Epithelial cell of prostate (primary cell): ENCODE measurements around the gene MYO16.

ENCODE experiments used
- DNase-seq: peaks from one replicate; pipeline ENCODE4 v3.0.0-alpha.2; 2011; ENCODE audit warnings: low read depth, low spot score
- H3K27ac ChIP-seq: fragments of 450-650 bp; 2 replicates; pipeline ENCODE4 v1.5.1; 2017; ENCODE audit warnings: mild to moderate bottlenecking

MYO16 gene

DNA sequence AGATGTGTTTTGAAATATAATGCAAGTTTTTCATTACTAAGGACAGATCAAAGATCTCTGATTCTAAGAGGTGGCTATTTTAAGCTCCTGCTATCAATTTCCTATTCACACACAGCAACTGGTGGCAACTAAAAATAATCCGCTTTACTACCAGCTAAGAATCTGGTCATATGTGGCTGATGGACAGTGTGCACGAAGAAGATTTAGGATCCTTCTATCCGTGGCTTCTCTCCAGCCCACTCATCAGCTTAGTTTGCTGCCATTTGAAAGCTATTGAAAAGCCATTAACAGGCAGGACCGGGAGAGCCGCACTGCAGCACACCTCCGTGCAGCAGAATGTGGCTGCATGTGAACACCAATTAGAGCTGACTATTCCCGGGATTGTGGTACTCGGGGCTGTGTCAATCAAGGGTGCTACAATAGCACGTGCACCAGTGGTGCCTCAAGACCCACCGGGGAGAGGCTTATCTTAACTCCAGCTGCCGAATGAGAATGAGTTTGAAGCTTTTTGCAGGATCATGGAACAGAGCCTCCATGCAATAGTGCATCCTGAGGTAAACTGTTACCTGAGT is at the start of gene MYO16:
MYO16 (plus strand) TSS at position 431 of the 572 bp plus-strand sequence. CDS start 234 bp downstream, outside the sequence.
- no peak for DNase-seq
- H3K27ac ChIP-seq, result no peak within 1 kb of the TSS

DNA sequence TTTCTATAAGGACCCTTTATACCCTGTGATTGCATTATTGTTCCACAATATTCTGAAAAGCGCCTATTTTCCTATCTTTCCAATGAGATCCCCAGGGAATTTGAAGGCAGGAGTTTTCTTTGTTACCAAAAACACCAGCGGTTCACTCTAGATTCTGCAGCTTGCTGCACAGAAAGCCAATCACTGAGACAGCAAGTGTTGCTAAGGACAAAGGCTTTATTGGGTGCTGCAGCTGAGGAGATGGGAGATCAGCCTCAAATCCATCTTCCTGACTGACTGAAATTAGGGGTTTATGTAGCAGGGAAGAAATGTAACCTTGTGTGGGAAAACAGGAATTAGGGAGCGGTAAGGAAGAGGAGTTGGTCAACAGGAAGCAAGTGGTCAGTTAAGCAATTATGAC is 42.6 kb upstream of the MYO16 start:
- no peak for DNase-seq
- H3K27ac ChIP-seq, result no peak overlapping the region

DNA sequence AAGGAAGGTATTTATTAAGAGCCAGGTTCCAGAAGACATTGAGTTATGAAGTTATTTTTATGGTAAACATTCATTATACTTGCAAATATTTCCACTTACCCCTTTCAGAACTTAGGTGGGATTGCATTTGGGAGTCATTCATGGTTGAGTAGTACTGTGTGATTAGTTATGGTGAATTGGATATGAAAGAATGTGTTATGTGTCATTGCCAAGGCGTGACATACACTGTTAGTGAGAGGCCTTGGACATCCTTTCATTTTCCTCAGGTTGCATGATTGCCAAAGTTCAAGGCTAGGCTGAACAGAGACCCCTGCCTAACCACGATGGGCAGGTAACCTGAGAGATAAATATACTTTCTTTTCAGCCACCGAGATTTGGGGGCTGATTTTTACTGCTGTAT is 40.9 kb upstream of the MYO16 start:
- no peak overlapping the region for H3K27ac ChIP-seq
- no peak for DNase-seq

DNA sequence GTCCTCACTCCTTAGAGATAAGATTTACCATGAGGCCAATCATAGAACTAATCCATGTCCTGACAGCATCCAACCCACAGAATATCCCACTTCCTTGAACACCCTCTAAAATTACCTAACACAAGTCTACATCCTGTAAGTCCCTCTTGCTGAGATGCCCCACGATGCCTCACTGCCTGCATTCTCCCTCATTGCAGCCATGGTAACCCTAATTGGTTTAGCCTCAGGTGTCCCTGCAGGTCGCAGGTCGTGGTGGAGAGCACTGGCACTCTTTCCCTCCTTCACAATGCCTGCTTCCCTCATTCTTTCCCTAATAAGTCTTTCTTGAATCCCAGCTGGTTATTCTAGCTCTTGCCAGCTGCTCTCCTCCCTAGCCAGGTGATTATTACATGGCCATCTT is 35.3 kb upstream of the MYO16 start:
- DNase-seq, result no peak
- no peak overlapping the region for H3K27ac ChIP-seq

DNA sequence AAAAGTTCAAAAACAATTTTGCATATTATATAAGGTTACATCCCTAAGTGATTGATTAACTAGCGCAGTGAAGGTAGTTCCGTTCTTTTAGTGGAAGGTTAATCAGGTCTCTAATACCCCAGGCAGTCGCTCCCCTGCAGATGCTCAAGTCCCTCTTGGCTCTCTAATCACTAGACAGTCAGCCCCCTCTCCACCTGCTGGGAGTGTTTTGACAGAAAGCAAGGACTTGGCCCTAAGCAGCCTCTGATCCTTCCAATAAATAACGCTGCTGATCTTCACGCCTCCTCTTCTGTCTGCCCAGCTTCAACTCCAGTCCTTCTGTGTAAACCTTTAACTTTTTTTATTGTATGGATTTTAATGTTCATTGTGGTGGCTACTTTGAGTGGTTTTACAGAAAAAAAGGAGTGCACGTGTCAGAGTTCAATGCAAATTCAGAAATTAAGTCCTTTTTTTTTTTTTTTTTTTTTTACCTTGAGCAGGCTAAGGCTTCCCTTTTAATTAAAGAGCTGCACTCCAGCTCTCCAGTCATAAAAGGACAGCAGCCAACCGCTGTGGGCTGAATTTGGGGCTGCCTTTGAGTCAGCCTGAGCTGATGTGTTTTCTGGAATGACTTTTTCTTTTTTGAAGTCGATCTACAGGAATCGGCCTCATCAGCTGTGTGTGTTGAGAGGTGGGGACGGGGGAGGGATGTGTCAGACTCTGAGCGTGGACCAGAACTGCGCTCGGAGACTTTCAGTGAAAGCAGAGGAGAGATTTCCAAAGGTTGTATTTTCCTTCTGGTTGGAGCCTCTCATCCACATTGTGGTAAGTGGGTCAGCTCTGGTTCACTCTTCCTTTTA is 33.8 kb upstream of the MYO16 start:
- DNase-seq, result no peak
- no peak overlapping the region for H3K27ac ChIP-seq

DNA sequence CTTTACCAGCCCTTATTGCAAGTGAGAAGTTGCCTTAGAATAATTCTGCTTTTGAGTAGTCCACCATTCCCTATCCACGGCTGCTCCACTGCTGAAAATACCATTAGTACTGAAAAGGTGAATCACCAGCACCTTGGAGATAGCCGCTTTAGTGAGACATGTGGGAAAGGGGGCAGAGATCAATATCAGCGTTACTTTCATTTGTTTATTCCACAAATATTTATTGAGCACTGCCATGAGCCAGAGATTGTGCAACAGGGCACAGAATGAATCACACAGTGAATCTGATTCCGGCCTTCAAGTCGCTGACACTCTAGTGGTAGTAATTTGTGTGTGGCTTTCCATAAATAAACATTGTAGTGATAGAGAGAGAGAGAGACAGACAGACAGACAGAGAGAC is 31.5 kb upstream of the MYO16 start:
- DNase-seq, result no peak
- H3K27ac ChIP-seq, result no peak overlapping the region

DNA sequence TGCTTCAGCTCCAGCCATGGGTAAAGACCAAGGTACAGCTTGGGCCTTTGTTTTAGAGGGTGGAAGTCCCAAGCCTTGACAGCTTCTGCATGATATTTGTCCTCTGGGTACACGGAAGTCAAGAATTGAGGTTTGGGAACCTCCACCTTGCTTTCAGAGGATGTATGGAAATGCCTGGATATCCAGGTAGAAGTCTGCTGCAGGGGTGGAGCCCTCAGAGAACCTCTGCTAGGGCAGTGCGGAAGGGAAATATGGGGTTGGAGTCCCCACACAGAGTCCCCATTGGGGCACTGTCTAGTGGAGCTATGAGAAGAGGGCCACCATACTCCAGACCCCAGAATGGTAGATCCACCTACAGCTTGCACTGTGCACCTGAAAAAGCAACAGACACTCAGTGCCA is 23.0 kb upstream of the MYO16 start:
- no peak for DNase-seq
- H3K27ac ChIP-seq, result no peak overlapping the region

DNA sequence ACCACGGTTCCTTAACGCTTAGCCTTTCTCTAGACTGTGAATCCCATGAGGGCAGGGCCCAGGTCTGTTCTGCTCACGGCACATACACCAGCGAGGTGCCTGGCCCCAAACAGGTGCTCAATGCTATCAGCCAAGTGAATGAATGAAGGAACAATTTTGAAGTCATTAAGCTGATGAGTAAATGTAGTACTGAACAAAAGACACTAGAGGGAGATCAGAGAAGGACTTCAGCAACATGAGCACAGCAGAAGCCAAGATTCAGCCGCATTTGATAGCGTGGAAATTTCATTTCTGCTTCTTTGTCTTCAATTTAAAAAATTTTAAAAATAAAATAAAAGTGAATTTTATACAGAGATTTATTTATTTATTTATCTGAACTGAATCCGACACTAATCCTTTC is 20.1 kb upstream of the MYO16 start:
- no peak for DNase-seq
- no peak overlapping the region for H3K27ac ChIP-seq

DNA sequence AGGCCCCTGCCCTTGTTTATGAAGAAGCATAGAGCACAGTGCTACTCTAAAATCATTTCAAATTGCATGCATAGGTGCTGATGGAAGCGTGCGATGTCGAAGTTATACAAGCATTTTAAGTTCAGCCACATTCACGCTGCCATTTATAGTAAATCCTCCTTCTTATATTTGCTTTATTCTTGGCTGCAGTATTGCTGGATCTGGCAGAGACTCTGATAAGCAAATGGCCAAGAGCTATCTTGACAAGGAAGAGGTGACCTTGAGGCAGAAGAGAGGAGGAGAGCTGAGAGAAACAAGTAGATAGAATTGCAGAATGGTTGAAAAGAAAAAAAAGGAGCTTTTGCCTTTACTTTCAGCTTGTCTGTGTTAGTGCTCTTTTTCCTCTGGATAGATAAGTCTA is 18.9 kb upstream of the MYO16 start:
- H3K27ac ChIP-seq, result no peak overlapping the region
- DNase-seq, result no peak

DNA sequence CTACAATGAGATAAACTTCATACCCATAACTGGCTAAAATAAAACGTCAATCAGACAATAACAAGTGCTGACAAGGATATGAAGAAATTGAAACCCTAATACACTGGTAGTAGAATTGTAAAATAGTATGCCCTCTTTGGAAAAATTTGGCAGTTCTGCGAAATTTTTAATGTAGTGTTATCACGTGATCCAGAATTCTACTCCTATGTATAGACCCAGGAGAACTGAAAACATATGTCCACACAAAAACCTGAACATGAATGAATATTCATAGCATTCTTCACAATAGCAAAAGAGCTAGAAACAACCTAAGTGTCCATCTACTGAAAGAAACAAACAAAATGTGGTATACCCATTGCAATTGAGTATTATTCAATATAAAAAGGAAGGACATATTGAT is 14.2 kb upstream of the MYO16 start:
- no peak overlapping the region for H3K27ac ChIP-seq
- DNase-seq, result no peak

DNA sequence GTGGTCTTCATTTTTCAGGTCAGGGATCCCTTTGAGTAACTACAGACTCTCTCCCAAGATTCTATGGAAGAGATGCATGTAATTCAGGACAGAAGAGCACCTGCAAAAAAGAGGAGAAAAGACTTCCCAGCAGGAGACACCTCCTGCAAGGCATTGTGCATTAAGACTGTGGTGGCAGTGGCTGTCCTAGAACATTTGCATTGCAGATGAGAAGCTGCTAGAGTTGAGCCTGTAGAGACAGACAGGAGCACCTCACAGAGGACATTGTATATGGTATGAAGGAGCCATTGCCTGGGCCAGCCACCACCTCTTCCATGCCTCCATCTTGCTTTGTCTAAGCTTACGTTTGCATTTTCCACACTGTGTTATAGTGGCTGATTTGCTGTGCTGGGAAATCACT is 11.2 kb upstream of the MYO16 start:
- no peak overlapping the region for H3K27ac ChIP-seq
- no peak for DNase-seq

DNA sequence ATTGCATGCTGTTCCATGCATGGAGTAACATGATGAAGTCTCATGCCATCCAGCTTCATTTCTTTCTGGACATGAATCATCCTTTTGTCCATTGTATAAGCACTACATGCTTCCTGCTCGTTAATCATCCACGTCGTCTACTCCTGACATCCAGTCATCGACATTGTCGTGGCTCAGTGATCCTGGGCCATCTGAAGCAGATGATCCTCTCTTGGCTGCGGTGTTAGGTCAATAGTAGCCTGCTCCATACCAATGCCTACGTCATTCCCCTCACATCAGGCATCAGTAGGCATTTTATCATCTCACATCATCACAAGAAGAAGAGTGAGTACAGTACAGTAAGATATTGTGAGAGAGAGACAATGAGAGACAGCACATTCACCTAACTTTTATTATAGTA is 7.9 kb upstream of the MYO16 start:
- DNase-seq, result no peak
- no peak overlapping the region for H3K27ac ChIP-seq

DNA sequence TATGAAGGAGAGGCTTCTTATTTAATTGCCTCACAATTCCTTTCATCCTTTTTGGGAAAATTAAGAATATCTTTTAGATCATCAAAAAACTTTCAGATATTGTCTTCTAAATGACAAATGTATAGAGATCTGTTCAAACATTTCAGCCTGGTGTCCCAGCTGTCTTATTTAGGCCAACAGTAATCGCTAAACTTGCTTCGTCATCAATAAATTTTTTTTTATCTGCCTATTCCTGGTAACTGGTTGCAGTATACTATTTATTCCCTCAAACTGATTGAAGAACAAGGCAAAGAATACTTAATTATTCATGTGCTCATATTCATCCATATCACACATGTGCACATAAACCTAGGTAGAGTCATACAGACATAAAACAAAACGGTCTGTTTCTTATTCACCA is 5.3 kb upstream of the MYO16 start:
- DNase-seq, result no peak
- H3K27ac ChIP-seq, result no peak overlapping the region

DNA sequence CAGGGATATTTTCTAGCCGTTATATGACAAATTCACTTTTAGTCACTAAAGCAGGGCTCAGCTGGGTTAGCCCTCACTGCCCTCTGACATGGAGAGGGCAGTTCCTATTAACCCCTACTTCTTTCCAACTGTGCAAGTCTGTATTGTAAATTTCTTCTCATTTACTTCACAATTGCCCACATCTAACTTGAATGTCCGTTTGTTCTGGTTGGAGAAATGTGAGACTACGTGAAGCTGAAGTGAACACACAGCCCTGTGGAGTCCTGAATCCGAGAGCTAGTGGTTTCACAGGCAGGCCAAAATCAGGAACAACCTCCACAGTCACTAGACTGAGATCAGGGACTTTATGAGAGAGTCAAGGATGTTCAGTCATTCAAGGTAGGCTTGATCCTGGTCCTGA is 4.4 kb upstream of the MYO16 start:
- DNase-seq, result no peak
- H3K27ac ChIP-seq, result no peak overlapping the region

DNA sequence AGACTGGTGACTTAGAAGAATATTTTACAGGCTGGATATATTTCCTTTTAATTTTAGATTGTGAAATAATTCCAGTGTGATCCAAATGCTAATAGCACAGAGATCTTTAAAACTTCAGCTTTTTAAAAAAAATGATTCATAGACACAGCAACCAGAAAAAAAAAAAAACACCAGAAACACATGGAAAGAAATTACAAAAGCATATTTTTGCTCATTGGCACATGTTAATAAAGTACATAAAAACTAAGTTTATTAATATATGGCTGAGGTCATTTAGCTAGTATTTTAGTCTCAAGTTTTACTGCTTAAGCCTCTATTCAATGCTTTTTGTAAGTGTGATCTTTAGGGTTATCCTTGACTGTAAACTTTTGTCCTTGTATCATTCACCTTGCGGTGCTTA is 577 bp downstream of the MYO16 start:
- no peak overlapping the region for H3K27ac ChIP-seq
- DNase-seq, result no peak

DNA sequence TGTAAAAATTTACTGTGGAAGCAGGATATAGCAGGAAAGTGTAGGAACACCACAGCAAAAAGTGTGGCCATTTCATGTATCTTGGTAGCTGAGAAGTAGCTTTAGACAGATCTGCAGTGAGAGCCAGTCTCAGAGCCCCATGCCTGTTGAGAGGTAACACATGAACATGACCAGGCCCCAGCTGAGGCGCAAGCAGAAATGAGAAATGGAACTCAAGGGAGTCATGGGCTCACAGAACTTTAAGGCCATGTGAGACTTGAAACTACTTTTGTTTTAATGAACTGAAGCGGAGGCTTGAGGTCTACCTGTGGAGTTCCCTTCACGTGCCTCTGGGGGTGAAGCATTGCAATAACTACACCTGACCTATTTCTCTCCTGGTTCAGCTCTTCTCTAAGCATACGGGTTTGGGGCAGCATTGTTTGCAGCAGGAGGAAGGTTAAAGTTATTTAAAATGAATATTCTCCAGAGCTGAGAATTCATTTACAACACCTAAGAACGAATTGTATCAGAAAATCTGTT is 3.3 kb downstream of the MYO16 start:
- DNase-seq, result no peak
- H3K27ac ChIP-seq, result no peak overlapping the region

DNA sequence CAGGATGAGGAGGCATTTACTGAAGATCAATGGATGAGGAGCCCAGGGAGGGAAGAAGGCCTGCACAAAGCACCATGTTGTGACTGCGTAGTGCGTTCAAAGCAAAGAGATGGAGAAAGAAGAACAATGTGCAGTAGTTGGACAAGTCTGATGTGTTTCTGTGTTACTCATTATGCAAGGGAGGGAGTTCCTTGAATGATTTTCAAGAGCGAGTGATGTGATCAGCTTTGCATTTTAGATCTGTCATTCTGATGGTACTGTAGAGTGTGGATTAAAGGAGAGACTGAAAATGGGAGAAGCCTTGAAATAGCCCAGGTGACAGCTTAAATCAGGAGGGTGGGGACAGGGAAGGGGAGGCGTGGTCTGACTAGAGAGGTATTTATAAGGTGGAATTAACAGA is 9.5 kb downstream of the MYO16 start:
- DNase-seq, result no peak
- no peak overlapping the region for H3K27ac ChIP-seq

DNA sequence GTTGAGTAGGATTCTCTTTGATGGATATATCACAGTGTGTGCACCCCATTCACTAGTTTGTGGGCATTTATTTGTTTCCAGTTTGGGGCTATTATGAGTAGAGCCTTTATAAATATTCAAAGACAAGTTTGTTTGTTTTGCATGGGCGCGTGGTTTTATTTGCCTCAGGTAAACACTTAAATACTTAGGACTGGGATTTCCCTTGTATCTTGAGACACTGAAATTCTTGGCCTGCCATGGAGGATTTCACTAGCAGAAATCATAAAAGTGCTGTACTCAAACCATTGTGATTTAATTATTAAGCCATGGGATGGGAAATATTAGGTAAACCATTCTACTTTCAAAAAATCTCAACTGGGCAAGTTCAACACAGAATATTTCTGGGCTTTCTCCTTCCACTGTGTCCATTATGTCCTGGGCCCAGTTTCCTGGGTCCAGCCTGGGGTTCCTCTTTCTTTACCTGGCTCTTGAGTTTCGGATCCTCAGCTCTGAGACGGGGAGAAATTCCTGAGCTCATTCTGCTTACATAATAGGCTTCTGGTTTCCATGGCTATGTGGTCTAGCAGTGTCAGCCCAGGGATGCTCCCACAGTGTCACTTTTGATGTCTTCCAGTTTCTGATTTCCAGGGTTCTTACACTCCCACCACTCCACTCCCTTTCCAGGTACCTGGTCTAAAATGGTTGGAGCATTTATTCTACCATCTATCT is 14.4 kb downstream of the MYO16 start:
- no peak for DNase-seq
- no peak overlapping the region for H3K27ac ChIP-seq

DNA sequence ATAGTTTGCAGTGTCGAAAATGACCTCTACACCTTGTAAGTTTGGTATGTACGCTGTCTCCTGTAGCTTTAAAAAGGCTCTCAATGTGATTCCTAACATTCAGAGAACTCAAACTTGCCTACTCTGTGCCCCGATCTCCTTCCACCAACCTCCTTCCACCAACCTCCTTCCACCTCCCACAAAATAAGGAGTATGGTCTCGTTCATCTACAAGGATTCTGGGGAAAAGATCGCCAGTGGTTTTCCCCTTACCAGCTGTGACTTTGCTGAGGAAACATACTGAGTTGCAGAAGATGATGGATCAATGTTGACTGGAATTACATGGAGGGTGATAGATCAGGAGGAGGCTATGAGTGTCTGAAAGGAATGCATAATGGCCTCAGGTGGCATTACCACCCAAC is 16.0 kb downstream of the MYO16 start:
- H3K27ac ChIP-seq, result no peak overlapping the region
- no peak for DNase-seq

DNA sequence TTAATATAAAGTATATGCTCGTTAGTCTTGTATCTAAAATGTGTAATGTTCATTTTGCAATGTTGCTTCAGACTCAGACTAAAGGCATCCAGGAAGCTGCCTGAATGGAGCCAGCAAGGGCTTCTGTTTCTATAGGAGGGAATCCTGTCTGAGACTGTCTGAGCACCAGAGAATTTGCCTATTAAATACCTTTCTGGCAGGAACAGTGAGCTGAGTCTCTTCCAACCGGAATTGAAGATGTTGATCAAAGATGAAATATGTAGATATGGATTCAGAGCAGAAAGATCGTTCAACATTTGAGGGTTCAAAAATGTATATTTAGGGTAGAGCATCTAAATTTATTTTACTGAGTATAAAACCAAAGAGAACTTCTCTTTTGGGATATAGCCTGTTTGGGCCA is 20.9 kb downstream of the MYO16 start:
- H3K27ac ChIP-seq, result no peak overlapping the region
- DNase-seq, result no peak

DNA sequence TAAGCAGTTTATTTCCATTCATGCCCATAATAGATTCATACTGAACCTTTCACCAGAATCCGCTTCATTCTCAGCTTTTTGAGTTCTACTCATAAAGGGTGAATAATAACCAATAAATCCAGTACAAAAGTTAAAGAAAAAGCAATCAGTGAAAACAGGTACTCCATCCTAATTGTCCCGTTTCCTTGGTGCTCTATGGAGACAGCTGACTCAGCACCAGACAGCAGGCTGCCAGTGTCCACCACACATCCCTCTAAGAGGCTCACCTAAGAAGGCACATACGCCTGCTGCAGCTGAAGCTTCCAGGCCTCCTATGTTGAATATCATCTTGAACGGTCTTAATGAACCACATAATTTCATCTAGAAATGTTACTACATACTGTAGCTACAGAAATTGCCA is 27.3 kb downstream of the MYO16 start:
- H3K27ac ChIP-seq, result no peak overlapping the region
- no peak for DNase-seq
